Medulla oblongata (tissue), 1 donor: ENCODE results near the gene LOXHD1.

Source experiments
- DNase-seq: peaks from one replicate; pipeline ENCODE4 v3.0.0-alpha.2; 2015; ENCODE audit errors: extremely low spot score

The LOXHD1 gene

DNA sequence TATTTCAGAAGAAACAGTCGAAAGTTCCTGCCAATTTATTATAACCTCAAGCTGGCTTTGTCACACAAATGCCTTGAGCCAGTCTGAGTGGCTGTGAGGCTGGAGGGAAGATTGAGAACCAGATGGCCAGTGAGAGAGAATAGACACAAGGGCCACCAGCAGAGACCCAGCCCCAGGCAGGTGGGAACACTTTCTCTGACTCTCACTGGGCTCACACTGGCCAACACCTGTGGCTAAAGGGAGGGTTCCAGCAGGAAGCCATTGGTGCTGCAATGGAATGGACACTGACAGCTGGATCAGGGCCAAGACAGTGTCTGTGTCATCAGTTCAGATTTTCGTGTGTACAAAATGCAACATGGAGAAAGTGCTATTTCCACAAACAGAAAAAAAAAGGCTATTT is 29.9 kb downstream of the LOXHD1 start:
- DNase-seq: no peak

DNA sequence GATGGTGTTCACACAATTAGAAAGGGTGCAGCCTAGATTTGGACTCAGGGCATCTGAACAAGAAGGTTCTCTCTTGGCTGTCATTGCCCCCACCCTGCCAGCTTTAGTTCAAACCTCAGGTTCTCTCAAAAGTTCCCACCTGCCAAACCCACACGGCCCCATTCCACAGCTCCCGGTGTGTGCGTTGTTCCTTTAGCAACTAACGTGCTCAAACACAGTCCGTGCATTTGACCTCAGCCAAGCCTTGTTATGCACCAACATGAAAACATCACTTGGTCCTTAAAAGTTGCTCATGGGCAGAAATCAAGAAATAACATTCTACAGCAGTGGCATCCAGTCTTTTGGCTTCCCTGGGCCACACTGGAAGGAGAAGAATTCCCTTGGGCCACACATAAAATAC is 32.0 kb downstream of the LOXHD1 start:
- DNase-seq: no peak

DNA sequence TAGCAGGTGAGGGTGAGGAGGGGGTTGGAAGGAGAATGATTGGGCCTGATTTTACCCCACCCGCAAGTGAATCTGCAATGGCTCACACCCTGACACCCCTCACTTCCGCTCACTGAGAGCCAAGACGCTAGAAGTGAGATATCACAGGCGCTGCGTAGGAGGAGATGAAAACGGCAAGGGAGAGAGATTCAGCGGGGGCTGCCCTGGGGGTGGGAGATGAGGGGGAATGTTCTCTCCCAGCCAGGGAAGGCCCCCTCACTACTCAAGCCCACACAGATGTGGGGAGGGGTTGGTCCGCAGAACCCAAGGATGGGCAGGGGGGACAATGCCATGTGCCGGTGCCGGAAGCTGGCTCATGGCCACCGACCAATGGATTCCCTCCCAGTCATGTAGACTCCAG is 32.9 kb downstream of the LOXHD1 start:
- no peak for DNase-seq

DNA sequence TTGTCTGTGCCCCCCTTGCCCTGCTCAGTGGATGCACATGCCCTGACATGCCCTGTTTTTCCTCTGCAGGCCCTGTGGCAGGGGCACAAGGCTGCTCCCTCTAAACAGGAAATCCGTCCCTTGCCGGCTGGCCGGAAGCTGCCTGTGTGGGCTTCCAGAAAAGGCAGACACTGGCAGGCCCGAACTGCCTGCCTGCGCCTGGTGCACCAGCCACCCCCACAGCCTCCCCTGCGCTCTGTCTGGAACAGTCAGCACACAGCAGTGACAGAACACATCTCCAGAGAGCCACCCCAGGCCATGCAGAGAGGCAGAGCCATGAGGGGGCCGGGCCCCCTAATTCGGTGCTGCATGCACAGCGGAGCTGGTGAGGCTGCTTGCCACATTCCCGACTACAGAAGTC is 33.5 kb downstream of the LOXHD1 start:
- no peak for DNase-seq

DNA sequence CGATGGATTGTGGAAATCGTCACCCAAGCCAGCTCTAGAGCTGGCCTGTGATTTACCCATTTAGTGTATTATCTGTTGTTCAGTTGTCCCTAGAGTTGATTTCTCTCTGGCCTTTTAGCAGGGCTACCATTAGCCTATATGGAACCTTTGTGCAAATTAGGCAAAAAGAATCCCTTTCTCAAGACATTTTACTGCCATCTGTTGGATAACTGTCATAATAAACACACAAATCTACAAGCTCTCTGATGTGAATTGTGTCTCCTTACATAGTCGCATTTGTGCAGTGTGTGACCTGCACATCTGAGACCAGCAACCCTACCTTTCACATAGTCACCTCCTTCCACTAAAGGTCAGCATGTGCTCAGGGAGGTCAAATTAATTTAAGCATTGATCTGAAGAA is 34.0 kb downstream of the LOXHD1 start:
- peak; percentile 25 for DNase-seq

DNA sequence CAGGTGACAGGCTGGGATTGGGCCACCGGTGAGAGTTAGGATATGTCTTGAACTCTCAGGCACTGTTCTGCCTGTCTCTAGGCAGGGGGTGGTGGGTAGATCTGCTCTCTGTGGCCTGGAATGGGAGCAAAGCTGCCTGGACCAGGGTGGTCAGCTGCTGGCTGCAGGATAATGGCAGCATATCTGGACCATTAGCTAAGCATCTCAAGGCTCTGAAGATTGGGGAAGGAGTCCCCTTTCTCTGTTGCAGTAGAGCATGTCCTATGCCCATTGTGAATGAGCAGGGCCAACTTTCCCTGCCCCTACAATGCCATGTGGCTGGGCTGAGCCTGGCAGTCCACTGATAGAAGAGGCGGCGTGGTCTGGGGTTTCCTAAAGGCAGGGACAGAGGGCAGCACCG is 34.6 kb downstream of the LOXHD1 start:
- no peak for DNase-seq

DNA sequence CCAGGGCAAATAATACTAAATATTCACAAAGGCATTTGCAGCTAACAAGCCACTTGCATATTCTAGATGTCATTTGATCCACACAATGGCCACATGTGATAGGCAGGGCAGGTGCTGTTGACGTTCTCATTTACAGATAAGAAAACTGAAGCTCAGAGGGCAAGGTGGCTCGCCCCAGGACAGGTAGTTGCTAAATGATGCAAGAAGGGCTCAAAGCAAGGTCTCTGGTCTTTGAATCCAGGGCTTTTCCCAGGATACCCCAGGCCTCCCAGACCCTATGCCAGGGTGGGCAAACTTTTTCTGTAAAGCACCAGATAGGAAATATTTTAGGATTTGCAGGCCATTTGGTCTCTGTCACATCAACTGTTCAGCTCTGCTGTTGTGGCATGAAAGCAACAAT is 35.1 kb downstream of the LOXHD1 start:
- DNase-seq: no peak

DNA sequence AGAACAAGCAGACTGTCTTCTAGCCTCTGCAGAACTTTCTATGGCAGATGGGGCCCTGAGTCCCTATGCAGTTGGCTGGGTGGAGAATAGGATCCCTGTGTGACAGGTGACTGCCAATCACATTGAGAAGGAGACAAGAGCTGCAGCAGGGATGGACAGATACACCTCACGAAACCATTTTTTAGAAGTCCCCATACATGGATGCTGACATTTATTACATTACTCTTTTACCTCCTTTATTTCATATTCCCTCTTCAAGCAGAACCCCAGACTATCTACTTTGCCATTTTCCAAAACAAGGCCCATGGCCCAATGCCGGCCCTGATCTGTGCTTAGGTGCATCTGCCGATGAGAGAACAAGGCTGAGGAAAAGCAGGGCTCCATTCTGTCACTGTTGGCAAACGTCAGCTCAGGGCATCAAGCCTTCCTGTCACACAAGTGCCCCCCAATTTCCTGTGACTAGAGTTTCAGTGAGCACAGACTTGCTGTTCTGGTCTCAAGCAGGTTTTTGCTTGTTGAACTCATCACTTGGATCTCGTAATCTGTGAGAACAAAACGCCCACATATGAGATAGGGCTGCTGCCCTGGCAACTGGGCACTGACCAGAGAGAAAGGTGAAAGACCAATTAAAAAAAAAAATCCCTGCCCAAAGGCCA is 35.8 kb downstream of the LOXHD1 start:
- DNase-seq: no peak

DNA sequence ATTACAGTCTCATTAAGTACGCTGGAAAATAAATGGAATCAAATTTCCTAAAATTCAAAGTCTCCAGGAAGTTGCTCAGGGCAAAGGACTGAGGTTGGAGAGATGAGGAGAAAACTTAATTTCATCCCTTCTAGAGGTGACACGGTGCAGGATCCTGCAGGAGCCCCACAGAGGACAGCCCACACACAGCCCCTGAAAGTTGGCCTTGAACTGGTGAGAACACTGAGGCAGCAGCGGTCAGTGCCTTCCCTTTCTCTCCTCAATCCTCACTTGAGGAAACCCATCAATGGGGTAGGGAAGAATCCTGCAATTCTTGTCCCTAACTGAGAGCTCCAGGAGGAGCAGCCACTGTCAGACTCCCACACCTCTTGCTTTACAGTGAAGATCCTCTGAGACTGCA is 37.5 kb downstream of the LOXHD1 start:
- no peak for DNase-seq

DNA sequence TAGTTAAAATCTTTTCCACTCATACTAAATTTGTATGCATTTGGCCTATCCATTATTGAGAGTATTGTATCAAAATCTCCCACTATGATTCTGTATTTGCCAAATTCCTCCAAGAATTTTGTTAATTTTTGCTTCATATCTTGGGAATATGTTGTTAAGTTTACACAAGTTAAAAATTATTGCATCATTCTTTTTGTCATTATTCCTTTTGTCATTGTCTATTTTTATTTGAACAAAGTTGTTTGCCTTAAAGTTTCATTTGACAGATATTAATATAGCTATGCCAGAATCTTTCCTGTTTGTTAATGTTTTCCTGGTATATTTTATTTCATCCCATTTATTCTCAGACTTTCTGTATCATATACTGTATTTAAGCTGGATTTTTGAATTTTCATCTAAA is 41.3 kb downstream of the LOXHD1 start:
- DNase-seq: no peak

DNA sequence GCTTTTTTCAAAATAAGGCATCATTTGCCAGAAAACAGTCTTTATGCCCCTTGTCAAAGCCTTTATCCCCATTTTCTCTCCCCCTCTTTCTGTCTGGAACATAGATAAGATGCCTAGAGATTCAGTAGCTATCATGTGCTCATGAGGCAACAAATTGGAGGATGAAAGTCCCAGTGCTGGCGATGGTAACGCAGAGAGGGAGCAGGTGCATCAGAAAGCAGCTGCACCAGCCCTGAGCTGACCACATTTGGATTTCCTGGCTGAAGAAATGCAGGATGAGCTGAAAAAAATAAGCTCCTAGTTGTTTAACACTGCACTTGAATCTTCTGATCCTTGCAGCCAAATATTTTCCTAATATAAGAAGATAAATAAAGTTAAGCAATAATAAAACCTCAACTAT is 48.0 kb downstream of the LOXHD1 start:
- DNase-seq: no peak

DNA sequence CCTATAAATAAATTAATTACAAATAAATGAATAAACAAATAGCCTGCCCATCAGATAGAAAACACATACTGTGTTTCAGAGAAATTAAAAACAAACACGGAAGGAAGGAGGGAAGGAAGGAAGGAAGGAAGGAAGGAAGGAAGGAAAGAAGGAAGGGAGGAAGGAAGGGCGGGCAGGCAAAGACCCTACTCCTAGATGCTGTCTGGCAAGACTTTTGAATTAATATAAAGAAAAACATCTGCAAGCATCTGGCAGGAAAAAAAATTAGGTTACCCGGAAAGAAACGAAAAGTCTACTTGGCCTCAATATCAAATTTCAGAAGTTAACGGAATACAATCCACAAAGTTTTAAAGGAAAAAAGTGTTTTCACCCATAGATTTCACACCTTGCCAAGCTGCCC is 49.1 kb downstream of the LOXHD1 start:
- DNase-seq: no peak

DNA sequence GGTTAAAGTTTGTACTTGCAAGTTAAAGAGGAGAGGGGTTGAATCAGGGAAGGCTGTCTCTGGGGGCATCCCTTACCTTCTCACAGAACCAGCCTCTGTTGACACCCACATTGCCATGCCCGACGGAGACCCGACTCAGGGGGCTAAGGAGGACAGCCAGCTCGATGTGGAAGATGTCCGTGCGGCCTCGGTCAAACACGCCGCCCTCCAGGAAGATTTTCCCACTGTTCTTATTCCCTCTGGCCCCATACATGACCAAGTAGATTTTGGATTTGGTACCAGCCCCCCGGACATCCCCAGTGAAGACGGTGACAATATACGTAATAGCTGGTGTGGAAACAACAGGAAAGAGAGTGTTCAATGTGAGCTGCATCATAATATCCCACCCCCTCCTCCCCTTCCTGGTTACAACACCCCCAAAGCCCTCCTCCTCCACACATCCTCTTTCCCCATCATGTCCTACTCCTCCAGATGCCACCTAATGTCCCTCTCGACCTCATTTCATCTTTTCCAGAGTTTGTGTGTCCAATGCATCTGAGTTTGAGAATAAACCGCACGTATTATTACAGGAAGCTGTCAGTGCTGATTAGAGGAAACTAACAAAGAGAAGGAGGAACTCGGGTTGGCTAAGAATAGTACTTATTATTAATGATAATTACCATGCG is 55.7 kb downstream of the LOXHD1 start:
- no peak for DNase-seq

DNA sequence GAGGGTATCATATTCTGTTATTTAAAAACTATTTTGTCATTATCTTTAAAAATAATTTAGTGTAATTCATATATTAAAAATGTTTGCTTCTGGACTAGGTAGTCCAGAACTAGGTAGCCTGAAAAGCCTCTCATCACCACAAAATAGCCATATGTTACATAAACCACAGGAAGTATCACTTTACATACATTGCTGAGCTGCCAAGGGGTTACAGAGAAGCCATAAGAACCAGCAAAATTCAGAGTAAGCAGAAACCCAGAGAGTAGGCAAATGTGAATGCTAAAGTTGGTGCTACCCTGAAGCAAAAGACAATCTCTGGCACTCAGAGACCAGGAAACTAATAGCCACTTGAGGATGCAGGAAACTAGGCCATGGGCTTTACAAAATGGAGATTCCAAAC is 60.9 kb downstream of the LOXHD1 start:
- no peak for DNase-seq

DNA sequence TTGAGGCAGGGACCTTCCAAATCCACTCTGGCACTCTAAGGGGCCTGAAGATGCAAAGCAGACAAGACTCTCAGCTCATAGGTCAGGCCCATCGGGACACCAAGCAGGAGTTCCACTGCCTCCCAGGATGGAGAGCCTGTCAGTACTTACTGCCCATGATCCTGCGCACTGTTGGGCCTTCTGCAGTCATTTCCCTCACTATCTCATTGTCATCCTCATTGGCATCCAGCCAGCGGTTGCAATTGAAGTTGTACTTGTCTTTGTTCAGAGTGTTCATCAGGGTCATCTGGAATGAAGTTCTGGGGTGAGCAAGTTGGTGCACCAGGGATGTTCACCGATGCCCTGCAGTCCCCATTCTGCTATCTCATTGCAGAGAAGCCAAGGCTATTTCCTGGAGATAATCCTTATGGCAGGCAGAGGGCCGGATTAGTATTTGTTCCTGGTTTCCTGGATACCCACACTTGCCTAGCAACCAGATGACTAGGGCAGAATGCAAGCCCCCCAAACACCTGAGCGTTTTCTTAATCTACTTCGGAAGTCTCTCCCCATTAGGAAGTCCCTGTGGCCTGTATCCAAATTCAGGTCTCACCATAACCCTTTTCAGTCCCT is 65.1 kb downstream of the LOXHD1 start:
- DNase-seq: no peak

DNA sequence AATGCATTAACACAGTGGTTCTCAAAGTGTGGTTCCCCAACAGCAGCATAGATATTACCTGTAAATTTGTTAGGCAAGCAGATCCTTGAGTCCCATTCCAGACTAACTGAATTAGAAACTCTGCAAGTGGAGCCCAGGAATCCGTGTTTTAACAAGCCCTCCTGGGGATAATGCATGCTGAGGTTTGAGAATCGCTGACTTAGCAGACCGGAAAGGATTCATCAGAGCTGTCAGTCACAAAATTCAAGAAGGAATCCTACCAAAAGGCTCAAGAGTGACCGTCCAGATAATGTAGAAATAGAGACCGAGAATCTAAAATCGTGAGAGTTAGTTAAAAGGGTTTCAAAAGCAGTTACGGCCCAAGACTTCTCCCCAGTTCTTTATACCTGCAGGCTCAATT is 66.9 kb downstream of the LOXHD1 start:
- no peak for DNase-seq

DNA sequence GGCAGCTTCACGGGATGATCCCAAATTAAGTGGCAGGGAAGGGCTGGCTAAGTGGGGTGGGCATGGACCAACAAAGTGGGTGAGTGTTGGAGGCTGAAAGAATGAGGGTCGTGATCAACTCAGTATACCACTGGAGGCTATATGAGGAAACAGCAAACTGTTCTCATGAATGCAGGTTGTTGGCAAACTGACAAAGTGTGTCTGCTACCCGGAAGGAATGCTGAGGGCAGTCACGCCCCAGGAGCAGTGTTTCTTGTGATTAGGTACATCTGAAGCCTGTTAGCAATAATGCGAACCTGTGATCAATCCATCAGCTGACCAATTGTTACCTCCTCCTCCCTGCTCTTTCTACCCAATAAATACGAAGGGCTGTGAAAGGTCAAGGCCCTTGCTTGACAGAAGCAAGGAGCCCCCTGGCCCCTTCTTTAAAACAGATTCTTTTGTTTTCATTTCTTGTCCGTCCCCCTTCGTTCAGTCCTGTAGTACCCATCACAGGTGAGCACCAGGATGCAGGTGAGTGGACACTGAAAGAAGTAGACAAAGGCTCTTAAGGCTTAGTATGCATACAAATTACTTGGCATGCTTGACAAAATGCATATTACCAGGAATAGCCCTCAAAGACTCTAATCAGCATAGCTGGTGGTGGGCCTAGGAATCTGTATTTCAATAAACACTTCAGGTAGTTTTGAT is 67.9 kb downstream of the LOXHD1 start:
- DNase-seq: no peak

DNA sequence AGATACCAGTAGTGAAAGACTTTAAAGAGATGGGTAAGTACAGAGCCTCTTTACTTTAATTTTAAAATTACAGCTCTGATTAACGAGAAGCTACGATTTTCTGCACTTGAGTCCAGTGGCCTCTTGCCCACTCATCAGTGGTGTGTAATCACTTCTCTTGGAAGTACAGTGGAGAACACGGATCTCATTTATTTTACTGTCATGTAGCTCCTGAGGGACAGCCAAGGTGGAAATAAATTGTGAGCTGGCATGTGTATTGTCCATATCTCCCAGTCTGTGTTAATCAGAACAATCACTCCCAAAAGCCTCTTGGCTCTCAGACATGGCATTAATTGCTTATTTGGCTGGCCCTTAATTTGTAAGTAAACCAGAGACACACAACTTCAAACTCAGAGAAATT is 69.4 kb downstream of the LOXHD1 start:
- DNase-seq: no peak

DNA sequence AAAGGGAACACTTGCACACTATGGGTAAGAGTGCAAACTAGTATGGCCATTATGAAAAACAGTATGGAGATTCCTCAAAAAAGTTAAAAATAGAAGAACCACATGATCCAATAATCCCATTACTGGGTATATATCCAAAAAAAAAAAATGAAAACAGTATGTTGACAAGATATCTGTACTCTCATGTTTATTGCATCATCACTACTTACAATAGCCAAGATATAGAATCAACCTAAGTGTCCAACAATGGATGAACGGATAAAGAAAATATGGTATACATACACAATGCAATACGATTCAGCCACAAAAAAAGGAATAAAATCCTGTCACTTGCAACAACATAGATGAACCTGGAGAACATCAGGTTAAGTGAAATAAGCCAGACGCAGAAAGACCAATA is 73.3 kb downstream of the LOXHD1 start:
- DNase-seq: no peak

DNA sequence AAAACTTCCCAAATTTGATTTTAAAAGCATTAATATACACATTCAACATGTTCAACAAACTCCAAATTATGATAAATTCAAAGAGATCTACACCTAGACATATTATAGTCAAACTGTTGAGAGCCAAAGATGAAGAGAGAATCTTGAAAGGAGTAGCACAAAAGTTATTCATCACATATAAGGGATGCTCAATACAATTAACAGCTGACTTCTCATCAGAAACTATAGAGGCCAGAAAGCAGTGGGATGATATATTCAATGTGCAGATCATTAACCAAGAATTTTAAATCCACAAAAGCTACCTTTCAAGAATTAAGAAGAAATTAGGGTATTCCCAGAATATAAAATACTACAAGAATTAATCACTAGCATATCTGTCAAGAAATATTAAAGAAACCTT is 75.4 kb downstream of the LOXHD1 start:
- DNase-seq: no peak

DNA sequence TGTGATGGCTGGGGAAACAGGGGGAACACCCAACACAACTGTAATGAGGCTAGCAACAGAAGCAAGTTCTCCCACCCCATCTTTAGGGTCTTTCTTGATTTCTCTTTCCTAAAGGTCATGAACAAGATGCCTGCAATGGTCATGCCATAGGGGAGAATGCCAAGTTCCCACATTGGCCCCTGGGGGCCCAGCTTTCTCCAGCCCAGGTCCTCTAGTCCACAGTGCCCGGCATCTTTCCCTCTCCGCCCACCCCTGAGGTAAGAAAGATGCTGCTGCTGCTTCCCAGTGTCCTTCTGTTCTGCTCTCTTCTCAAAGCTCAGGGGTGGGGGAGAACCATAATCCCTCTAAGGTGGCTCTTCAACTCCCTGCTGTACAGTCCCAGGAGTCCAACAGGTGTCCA is 78.0 kb downstream of the LOXHD1 start:
- no peak for DNase-seq

DNA sequence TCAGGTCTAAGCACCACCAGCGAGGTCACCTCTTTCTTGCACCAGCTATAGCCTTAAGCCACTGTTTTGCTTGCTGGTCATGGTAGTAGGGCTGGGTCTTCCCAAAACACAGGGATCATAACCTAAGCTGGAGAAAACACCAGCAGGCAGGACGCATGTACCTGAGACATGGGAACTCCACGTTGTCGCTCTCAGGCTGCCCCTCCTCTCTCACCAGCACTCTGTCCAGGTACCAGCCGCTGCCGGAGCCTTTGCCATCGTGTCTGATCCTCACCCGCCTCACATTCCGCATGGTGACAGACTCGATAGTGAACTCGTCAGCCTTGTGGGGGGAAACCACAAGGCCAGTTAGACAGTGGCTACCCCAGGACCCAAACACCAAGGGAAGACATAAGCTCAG is 79.5 kb downstream of the LOXHD1 start:
- DNase-seq: no peak

DNA sequence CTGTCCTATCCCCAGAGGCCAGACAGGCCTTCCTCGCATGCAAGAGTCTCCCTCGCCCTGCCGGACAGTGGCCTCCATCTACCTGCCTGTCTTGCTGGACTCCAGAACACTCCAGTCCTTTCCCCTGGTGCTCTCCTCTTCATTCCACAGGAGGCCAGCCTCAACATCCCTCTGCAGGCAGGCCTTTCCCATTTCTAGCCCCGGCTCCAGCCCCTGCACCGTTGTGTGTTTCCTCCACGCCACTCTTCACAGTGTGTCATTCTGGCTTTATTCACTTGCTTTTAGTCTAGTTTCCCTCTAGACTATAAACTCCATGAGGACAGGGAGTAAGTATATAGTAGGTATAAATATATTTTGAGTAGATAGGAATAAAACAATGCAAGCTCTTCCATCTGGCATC is 81.2 kb downstream of the LOXHD1 start:
- no peak for DNase-seq
